ENCODE measurements around the gene MRC2.

MRC2 gene

DNA sequence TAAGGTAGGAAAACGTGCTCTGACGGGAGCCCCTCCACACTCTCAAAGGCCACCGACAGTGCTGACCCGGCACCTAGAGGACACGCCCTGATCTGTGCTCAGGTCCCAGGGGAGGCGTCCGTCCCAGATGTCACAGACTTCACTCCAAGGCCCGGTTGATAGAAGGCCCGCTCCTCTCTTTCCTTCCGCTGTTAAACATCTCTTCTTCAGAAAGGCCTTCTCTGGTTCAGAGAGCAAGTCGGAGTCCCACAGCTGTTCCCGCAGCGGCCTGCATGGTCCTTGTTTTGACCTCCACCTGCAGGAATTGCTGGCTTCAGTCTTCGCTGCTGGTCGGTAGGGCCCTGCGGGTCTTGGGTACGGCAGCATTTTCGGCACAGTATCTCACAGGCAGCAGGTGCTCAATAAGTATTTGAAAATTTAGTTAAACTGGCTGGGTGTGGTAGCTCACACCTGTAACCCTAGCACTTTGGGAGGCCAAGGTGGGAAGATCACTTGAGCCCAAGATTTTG is 88.5 kb downstream of the MRC2 start:
- in situ Hi-C loops (cut with MboI; ENCODE audit: low sequenced_read_pairs) = loop anchor here (10.0 kb wide), 1 partner anchor 249 kb away; the partner anchor contains the start of gene TANC2

DNA sequence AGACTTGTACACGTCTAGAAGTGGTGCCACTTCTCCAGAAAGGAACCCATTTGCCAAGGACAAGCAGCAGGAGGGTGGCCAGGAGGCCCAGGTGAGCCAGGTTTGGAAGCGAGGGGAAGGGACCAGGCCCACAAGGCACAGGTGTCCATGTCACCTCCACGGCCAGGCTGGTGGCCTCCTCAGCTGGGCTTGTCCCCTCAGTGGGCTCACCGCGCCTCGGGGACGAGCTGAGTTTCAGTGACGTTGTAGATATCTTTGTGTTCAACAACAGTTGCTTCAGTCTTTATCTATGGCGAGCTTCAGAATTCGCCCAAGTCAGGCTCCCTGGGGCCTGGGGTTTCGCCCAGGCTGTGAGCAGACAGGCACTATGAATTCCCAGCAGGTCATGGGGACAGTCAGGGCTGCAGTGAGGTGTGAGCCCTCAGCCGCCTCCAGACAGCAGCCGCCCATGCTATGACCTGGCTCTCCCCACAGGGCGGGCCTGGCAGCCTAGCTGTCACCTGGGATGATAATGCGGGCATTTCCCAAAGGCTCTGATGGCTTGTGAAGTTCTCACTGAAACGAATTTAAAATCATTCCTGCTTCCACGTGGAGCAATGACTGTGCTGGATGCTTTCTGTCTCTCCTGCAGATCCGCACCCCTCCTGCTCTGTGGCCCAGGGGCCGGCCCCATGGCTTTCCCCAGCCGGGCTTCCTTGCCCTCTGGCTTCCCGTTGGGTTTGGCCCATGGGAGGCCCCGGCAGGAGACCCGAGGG is 89.5 kb downstream of the MRC2 start:
- in situ Hi-C loops (cut with MboI; ENCODE audit: low sequenced_read_pairs) = loop anchor here (10.0 kb wide), 1 partner anchor 248 kb away; the partner anchor contains the start of gene TANC2

DNA sequence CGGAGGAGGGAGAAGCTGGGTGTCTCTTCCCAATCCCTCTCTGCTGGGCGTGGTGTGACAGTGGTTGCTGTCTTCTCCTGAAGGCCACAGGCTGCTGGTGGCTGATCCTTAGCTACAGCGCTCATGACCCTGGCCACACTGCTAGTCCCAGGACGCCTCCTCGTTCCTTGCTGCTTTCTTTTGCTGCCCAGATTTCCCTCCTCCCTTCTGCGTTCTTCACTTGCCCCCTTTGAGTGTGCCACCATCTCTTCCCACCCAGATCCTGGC is 90.1 kb downstream of the MRC2 start:
- in situ Hi-C loops (cut with MboI; ENCODE audit: low sequenced_read_pairs) = loop anchor here (10.0 kb wide), 1 partner anchor 247 kb away; the partner anchor contains the start of gene TANC2

DNA sequence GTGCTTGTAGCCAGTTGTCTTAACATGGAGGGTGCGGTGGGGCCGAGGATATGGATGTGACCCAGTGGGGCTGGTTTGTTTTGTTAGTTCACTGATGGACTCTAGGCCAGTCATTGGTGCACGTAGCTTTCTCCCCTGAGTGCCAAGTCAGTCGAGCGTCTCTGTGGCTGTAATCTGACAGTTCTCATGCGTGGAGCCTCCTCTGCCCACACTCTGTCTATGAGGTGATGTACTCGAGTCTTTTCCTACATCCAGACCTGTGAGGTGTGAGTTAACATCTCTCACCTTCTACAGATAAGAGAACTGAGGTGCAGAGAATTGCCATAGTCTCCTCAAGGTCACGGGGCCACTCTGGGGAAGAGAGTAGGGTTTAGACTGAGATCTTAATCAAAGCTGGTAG is 90.4 kb downstream of the MRC2 start:
- in situ Hi-C loops (cut with MboI; ENCODE audit: low sequenced_read_pairs) = loop anchor here (10.0 kb wide), 1 partner anchor 247 kb away; the partner anchor contains the start of gene TANC2

DNA sequence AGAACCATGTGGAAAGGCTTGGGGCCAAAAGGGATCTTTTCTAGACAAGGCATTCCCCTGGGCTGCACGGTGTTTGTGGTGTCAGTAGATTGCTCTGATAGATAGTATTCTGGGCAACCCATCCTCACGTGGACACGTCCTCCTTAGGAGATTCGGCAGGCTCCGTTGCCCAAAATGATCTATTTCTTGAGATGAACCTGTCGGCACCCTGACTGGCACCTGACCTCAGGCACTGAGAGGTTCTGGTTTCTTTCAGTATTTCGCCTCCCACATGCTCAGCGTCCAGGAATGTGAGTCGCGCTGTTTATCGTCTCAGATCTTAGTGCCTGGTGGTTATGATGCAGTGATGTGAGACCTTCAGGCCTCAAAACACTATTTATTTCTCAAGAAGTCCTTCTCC is 91.0 kb downstream of the MRC2 start:
- in situ Hi-C loops (cut with MboI; ENCODE audit: low sequenced_read_pairs) = loop anchor here (10.0 kb wide), 1 partner anchor 246 kb away; the partner anchor contains the start of gene TANC2

DNA sequence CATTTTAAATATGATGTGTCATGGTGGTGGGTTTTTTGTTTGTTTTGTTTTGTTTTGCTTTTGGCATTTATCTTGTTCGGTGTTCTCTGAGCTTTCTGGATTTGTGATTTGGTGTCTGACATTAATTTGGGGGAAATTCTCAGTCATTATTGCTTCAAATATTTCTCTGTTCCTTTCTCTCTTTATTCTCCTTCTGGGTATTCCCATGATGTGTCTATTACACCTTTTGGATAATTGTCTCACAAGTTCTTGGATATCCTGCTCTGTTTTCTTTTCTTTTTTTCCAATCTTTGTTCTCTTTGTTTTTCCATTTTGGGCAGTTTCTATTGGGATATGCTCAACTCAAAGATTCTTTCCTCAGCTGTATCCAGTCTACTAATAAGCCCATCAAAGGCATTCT is 92.1 kb downstream of the MRC2 start:
- in situ Hi-C loops (cut with MboI; ENCODE audit: low sequenced_read_pairs) = loop anchor here (10.0 kb wide), 1 partner anchor 245 kb away; the partner anchor contains the start of gene TANC2

DNA sequence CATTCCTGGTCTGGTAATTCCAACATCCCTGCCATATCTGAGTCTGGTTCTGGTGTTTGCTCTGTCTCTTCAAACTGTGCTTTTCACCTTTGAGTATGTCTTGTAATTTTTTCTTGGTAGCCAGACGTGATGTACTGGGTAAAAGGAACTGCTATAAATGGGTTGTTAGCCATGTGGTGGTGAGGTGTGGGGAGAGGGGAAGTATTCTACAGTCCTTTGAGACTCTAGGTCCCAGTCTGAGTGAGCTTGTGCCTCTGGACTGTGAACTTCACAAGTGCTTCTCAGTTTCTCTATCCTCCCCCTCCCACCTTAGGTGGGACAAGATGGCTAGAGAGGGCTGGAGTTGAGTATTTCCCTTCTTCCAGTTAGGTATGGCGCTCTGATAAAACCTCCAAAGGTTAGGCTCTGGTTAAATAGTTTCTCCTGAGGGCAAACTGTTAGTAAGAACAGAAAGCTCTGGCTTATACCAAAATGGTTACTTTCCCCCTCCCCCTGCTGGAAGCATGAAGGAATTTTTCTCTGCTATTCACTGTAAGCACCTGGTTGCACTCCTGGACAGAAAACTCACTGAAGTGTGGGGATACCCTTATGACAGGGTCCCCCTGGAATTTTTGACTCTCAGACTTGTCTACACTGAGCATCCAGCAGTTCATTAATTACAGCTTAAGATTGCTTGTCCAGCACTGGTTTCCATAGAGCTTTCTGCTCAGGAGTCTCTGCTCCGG is 92.8 kb downstream of the MRC2 start:
- in situ Hi-C loops (cut with MboI; ENCODE audit: low sequenced_read_pairs) = no loop called here

DNA sequence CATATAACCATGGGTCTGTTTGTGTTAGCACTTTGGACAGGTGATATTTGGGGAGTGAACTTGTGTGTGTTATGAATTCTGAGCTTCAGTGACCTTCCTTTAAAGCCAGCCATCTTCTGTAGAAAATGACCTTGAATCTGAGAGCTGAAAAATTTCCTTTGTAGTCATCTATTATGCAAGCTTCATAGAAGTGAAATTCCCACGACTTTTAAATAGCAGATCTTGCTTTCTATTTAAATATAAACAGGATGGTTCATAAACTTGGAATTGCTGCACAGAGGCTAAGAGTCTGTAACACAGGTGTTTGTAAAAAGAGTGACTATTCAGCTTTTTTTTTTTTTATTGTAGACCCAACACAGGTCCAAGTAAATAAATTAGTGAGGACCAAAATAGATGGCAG is 95.2 kb downstream of the MRC2 start:
- in situ Hi-C loops (cut with MboI; ENCODE audit: low sequenced_read_pairs) = no loop called here

DNA sequence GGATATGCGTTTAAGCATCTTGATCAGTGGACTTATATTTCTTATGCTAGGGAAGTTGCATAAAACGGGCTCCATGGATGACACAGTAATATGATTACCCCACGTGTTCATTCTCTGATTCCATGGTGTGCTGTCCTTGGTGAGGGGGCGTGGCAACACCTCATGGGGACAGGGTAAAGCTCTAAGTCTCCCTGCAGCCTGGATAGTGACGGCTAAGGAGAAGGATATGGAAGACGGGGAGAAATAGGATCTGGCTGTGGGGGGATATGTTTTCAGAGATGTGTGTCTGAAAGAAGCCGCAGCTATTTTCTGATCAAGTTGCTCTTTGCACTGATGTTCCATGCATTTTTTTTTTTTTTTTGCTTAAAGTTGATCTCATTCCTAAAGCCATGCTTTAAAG is 96.4 kb downstream of the MRC2 start:
- in situ Hi-C loops (cut with MboI; ENCODE audit: low sequenced_read_pairs) = no loop called here

DNA sequence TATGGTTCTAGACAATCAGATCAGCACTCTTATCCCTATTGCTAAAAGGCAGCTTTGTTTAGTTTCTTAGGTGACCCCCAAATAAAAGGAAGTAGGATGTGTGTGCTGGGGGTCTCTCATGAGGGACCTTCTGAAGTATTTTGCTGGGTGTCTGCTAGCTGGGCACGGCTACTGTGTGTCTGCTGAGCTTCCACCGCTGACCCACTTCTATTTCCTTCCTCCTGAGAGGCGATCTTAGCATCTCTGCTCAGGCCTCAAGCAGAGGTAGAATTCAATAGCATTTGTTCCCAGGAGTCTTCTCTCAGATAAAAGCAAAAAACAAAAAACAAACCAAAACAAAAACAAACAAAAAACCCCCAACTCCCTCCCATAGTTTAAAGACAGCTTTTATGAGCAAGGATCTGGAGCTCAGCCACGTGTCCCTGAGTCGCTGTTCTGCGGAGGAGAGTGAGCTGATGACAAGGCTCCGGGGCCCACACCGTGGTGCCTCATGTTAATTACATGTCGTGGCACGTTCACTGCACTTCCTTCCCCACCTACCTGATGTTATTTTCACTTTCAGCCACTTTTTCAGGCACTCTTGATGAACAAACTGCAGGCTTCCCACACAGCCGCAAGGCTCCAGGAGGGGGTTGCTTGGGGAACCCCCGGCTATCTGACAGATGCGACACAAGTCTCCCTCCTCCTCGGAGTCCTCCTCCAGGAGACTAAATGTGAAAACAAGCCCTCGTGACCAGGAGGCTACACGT is 97.1 kb downstream of the MRC2 start:
- in situ Hi-C loops (cut with MboI; ENCODE audit: low sequenced_read_pairs) = no loop called here

DNA sequence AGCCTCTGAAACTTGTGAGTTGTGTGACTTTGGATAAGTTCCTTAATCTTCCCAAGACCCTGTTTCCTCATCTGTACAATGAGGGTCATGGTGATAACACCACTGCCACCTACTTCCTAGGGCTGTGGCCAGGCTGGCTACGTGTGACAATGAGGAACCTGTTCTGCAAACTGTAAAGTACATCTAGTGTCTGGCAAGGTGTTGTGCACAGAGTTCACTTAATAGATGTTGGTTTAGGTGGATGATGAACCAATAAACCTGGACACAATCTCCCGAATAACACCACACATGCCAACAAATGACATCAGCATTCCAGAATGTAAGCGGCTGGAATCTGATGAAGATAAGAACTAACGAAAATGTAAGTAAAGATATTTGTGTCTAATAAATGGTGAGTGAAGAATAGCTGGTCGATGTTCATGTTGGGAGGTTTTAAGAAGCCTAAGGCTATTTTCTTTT is 98.3 kb downstream of the MRC2 start:
- in situ Hi-C loops (cut with MboI; ENCODE audit: low sequenced_read_pairs) = no loop called here

DNA sequence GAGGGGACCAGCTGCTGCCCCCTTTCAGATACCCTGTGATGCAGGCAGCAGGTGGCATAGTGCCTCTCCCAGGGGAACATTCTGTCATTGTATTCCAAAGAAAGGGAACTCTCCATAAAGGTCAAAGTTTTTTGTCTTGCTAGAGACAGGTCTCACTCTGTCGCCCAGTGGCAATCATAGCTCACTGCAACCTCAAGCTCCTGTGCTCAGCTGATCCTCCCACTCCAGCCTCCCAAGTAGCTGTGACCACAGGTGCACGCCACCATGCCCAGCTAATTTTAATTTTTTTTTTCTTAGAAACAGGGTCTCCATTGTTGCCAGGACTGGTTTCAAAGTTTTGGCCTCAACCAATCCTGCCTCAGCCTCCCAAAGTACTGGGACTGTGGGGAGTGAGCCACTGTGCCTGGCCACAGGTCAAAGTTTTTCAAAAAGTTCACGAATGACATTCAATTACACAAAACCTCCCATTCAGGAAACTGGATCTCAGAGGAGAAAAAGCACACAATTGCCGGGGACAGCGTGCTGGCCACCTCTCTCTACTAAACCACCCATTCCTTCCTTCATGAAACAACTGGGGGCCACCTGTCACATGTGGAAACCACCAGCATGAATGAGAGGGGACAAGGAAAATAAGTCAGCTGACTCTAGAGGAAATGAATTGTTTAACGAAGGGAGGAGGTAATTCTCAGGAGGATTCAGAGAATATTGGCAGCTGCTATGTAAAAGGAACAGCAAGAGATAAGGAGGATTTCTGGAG is 100.6 kb downstream of the MRC2 start:
- in situ Hi-C loops (cut with MboI; ENCODE audit: low sequenced_read_pairs) = no loop called here

DNA sequence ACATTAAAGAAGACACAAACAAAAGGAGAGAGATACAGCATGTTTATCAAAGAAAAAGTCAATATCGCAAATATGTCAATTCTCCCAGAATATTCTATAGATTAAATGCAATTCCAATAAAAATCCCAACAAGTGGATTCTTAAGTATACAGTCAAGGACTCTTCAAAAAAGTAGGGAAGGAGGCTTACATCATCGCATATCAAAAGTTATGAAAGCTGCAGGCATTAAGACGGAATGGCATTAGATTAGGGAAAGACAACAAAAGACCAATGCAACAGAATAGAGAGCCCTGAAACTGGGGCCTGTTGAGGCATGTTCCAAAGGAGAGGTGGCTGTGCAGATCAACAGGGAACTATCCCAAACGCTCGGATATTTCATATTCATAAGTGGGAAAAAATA is 104.7 kb downstream of the MRC2 start:
- in situ Hi-C loops (cut with MboI; ENCODE audit: low sequenced_read_pairs) = no loop called here

DNA sequence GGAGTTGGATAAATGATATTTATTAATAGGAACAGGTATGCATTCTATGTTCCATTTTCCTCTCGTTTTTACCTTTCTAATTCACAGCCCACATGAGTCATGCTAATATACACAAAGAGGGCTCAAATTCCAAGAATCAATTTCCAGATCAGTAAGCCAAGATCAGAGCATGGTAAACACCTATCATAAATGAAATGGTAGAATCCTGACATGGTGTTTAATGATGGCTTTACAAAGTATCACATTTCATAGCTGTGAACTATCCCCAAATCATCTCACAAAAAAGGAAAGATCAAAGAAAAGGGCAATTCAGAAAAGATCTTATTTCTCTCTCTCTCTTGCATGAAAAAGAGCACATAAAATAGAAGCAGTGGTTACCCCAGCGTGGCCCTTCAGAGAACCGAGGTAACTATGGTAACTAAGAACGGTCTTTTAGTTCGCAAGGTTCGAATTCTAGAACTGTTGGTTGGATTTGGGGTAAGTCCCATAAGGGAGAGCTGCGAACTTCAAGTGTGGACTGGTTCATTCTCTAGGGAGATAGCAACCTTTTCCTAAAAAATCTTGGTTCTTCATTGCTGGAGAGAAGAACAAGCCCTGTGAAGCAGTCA is 107.7 kb downstream of the MRC2 start:
- in situ Hi-C loops (cut with MboI; ENCODE audit: low sequenced_read_pairs) = no loop called here

DNA sequence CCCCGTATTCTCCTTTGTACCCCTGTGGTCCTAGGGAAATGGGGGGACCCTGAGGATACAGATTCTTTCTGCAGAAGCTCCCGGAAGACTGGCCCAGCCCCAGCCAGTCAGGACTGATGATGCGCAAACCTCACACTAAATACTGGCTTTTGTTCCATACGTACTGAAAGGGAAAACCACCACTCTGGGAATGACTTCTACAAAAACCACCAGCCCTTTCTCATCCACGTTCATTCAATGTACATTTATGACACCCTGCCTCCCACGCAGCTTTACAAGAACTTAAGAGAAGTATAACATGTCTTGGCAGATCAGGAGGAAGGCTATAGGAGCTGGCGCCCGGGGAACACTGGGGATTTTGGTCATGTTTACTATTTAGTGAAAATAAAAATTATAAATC is 110.0 kb downstream of the MRC2 start:
- in situ Hi-C loops (cut with MboI; ENCODE audit: low sequenced_read_pairs) = no loop called here

DNA sequence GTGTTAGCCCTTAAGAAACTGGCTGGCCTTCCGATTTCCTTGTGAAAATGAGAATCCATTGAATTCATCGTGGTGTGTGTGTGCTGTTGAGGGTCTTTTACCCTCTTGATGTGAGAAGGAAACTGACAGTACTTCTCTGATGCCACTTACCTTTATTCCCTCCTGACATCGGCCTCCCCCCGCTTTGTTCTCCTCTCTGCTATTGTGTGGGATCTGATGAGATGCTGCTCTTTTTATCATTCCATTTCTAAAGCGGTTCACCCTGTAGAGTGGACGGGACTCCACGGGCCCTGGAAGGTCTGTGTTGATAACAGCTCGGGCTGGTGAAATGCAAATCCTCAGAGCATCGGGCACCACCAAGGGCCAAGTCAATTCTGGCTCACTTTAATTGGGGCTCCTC is 110.8 kb downstream of the MRC2 start:
- in situ Hi-C loops (cut with MboI; ENCODE audit: low sequenced_read_pairs) = no loop called here

DNA sequence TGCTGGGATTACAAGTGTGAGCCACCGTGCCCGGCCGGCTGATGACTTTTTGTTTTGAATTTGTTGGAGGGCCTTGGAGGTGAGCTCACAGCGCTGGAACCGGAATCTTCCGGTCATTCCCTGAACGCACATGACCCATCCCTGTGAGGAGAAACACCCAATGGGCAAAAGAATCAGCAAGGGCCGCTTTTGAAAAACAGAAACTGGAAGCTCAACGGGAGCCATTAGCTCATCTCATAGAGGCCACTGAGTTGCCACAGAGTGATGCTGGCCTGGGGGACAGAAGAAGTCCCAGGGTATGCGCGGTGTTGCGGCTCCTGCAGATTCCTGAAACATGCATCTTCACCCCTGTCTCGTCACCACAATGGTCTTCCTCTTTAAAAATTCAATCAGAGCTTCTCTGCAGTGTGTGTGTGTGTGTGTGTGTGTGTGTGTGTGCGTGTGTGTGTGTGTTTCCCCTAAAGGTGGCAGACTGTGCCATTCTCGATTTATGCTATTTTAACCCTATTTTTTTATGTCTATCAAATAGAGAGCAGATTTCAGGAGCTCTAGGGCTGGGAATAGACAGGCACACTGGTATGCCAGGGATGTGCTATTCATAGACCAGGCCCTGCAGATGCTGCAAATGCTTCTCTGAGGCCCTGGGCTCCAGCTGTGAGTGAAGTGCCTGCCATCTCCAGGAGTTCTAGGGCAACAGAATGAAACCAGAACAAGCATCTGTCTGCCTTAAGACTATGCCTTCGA is 112.3 kb downstream of the MRC2 start:
- in situ Hi-C loops (cut with MboI; ENCODE audit: low sequenced_read_pairs) = no loop called here

DNA sequence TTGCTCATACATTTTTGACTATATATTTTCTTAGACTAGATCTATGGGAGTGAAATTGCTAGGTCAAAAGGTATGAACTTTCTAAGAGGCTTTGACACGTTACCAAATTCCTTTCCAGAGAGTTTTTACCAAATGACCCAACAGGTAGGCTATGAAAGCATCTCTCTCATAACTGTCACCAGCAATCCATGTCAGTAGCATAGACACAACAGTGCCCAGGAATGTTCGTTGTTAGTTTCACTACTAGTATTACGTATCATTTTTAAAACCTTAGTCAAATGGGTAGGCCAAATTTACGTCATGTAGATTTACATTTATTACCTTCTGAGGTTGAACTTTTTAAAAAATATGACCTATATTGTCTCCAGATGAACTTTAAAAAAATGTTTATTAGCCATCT is 113.8 kb downstream of the MRC2 start:
- in situ Hi-C loops (cut with MboI; ENCODE audit: low sequenced_read_pairs) = no loop called here

All from HL-60/S4 treated with phorbol 12-myristate 13-acetate at 8.2 ng/mL for 4 days and 3 days (cell line).